Measurements from ENCODE around the gene BPI.

- TF ChIP-seq POLR2A (IDR thresholded peaks at IDR 0.05; ENCODE audit: low read depth) (no peak), CTCF (IDR thresholded peaks at IDR 0.05) (no peak), POLR2AphosphoS5 (IDR thresholded peaks at IDR 0.05) (no peak)
These were observed 26.3 kb upstream of the BPI start for GRCh38 chr20:38277691-38278090.
